CD4-positive, alpha-beta T cell treated with Interleukin-1 beta for 1 hour (primary cell): ENCODE measurements around the gene HSPA4L.

Experiments
- DNase-seq, 2 donors: peaks; one replicate each; pipeline ENCODE4 v3.0.0-alpha.2; 2020 to 2022

The HSPA4L gene

GRCh38 chr4:127783955-127784770 is 2.0 kb downstream of the HSPA4L start:
- no peak for DNase-seq

DNA sequence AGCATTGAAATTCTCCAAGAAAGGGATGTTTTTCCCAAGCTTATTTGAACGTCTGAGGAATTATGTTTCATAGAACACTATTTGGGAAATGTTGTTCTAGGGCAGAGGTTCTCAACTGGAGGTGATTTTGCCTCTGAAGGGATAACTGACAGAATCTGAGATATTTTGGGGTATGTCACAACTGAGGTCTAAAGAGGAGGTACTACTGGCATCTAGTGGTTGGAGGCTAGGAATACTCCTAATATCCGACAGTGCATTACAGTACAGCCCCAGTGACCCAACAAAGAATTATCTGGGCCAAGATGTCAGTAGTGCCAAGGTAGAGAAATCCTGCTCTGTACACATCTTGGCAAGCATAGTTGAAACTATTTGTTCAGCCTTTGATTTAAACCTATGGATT is 6.4 kb downstream of the HSPA4L start:
- no peak for DNase-seq

DNA sequence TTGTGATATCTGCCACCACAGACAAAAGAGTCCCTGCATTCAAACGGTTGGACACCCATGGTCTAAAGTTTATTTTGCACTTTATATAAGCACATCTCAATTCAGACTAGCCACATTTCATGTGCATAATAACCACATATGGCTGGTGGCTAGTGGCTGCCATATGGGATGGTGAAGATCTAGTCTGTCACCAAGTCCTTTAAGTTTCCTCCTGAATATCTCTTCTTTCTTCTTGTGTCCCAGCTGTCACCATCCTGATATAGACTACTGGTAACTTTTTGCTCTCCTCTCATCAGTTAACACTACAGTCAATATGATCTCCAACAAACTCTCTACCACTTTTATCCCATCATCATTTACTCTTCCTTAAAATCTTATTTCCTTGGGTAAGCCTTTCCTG is 9.3 kb downstream of the HSPA4L start:
- no peak for DNase-seq

DNA sequence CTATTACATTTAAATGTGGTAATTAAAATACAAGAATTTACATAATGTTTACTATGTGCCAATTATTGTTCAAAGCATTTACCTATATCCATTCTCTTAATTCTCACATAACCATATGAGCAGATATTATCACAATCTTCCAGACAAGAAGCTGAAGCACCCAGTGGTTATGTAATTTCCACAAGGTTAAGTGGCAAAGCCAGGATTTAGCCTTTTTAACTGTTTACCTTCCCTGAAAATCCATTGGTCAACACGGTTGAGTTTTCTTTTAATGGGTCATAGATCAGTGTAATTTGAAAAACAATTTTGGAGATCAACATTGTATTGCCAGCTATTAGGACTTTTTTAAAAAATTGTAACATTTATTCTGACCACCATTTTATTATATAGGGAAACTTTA is 11.4 kb downstream of the HSPA4L start:
- DNase-seq, result no peak

DNA sequence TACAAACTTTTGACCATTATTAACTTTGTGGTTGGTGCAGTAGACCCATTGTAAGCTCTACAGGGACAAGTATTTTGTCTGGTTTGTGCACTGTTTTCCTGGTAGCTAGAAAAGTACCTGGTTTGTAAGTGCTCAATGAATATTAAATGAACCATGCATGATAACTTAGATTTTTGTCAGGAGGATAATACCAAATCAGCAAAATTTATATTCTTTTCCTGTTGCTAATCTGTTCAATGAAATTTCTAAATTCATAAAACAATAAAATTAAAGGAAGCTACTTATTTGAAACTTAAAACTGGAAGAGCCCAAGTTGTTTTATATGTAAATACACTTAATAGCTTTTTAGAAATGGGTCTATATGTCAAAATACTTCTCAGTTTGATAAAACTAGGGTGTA is 17.6 kb downstream of the HSPA4L start:
- DNase-seq, result no peak

DNA sequence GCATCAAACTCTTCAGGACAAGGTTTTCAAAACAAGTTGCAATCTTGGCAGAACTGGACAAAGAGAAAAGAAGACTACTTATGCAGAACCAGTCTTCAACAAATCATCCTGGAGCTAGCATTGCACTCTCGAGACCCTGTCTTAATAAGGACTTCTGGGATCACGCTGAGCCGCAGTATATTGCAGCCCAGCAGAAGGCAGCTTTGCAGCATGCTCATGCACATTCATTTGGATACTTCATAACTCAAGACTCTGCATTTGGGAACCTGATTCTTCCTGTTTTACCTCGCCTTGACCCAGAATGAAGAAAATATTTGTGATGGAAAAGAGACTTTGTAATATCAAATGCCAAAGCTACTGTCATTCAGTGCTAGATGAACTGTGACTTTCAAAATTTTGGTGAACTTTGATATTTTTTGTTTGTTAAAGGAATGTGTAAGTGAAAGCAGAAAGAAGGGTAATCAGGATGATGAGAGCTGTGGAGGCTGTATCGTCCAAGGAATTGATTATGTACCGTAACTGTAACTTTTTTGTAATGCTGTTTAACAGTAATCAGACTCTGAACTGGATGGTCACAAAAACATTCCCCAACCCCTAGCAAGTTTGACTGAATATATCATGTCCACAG is 27.2 kb downstream of the HSPA4L start:
- no peak for DNase-seq

- no peak for DNase-seq
Observed at GRCh38 chr4:127810551-127810950, 28.4 kb downstream of the HSPA4L start.

DNA sequence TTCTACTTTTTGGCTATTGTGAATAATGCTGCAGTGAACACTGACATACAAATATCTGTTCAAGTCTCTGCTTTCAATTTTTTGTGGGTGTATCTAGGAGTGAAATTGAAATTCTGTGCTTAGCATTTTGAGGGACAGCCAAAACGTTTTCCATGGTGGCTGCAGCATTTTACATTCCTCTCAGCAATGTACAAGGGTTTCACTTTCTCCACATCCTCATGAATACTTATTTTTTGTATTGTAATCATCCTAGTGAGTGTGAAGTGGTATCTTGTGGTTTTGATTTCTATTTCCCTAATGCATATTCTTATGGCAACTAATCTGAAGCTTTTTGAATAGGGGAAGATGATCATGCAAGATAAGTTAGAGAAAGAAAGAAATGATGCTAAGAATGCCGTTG is 40.3 kb downstream of the HSPA4L start:
- DNase-seq, result no peak

GRCh38 chr4:127828121-127828520 is 46.0 kb downstream of the HSPA4L start:
- no peak for DNase-seq

GRCh38 chr4:127829014-127829413 is 46.9 kb downstream of the HSPA4L start:
- DNase-seq, result no peak

DNA sequence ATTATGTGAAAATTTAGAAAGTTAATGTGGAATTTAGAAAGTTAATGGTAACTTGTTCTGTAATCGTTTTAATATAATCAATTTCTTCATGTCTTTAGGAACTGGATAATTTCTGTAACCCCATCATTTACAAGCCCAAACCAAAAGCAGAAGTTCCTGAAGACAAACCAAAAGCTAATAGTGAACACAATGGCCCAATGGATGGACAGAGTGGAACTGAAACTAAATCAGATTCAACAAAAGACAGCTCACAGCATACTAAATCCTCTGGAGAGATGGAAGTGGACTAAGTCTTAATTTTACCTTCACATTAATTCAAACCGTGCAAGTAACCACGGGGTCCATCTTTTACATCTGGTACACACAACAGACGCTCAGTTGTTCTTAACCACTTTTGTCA is 50.5 kb downstream of the HSPA4L start:
- DNase-seq, result no peak

GRCh38 chr4:127843704-127844600 is 61.8 kb downstream of the HSPA4L start:
- DNase-seq, result no peak

DNA sequence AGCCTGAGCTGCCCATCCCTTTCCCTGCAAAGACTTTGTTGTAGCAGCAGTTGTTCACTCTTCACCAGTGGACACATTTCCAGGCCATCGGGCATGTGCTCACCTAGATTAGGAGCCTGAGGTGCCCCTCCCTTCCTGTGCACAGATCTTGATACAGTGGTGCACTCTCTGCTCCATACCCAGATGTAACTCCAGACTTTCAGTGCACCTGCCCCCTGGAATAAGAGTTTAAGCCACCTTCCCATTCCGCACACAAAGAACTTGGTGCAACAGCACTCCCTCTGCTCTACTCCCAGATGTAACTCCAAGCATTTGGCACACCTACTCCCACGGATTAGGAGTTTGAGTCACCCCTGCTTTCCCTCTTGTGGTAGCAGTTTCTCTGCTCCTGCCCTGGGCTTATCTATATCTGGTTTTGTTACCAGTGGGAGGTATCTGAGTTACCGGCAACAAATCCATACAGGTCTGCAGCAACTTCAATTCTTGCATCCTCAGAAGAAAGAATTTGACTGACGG is 62.5 kb downstream of the HSPA4L start:
- DNase-seq, result no peak

DNA sequence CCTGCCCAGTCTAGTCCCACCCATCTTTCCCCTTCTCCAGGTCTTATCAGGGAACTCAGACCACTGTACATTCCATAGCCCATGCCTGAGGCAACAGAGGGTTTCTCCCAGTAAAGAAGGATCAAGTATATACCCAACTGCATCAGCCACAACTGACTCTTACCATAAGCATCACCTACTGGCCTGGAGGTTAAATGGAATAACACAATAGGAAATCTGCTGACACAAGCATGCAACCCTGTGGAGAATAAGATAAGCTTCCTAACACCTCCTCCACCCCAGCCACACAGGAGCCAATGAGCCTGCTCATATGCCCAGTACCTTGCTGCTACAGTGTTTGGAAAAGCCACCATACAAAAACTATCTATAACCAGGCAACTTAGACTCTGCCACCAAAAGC is 63.9 kb downstream of the HSPA4L start:
- no peak for DNase-seq

DNA sequence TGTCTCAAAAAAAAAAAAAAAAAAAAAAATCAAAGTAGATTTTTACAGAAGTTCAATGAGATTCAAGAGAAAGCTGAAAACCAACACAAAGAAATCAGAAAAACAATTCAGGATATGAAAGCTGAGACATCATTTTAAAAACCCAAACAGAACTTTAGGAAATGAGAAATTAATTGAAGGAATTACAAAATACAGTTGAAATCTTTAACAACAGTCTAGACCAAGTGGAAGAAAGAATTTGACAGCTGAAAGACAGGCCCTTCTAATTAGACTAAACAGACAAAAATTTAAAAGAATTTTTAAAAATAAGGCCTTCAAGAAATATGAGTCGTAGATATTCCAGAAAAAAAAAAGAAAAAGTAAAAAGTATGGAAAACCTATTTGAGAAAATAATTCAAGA is 64.6 kb downstream of the HSPA4L start:
- DNase-seq, result no peak

DNA sequence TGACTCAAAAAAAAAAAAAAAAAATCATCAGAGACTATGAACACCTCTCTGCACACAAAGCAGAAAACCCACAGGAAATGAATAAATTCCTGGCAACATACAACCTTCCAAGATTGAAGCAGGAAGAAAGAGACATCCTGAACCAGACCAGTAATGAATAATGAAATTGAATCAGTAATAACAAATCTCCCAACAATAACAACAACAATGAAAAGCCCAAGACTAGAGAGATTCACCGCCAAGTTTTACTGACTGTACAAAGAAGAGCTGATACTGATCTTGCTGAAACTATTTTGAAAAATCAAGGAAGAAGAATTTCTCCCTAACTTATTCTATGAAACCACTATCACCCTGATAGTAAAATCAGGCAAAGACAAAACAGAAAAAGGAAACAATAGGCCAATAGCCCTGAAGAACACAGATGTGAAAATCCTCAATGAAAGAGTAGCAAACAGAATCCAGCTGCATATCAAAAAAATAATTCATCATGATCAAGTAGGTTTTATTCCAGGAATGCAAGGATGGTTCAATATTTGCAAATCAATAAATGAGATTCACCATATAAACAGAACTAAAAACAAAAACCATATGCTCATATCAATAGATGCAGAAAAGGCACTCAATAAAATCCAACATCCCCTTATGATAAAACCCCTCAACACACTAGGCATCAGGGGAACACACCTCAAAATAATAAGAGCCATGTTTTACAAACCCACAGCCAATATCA is 67.5 kb downstream of the HSPA4L start:
- DNase-seq, result no peak

GRCh38 chr4:127852661-127853060 is 70.5 kb downstream of the HSPA4L start:
- DNase-seq, result no peak

DNA sequence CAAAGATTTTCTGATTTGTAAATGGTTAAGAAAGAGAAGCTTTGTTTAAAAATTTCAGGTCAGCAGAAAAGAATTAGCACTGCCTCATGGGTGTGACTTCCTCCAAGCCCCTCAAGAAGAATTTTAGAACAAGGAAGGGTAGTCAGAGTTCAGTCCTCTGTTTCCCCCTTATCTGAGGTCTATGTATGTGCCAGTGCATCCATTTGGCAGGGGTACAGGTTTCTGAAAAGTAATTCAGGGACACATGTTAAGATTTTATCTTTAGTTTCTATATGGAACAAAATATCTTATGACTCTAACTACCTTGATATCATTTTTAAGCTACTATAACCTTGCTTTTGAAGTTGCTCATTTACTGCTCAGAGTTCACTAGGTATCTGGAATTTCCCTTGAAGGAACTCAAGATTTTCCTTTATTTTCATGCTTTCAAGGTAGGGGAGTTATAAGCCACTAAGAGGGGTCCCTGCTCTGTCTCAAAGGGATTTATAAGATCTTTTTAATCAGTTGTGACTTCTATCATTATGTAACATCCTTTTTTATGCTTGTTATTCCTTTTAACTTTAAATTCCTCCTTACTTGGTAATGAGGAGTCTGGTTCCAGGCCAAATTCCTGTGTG is 74.2 kb downstream of the HSPA4L start:
- no peak for DNase-seq

DNA sequence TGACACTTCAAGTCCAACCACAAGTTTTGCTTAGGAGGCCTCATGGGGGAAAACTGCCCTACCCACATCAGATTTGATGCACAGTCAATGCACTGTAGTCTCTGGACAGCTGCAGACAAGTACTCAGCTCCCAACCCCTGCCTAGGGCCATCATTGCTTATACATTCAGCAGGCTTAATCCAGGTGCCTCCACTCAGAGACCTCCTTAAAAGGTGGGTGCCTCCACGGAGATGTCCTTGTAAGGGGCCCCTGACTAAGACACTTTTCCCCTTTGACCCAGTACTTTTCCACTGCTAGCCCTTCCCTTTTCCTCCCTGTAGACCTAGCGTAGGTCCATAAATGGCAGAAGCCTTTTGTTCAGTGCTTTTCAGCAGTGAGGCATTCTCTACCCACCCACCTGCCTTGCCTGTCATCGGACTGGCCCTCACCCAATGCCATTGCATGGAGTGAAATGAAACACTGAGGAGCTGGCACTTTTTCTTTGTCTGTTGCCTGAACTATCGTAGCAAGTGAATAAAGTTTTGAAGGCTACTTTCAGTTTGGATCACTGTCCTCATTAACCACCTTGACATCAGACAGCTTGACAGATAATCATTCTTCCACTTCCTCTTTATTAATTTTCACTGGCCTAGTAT is 74.8 kb downstream of the HSPA4L start:
- no peak for DNase-seq

DNA sequence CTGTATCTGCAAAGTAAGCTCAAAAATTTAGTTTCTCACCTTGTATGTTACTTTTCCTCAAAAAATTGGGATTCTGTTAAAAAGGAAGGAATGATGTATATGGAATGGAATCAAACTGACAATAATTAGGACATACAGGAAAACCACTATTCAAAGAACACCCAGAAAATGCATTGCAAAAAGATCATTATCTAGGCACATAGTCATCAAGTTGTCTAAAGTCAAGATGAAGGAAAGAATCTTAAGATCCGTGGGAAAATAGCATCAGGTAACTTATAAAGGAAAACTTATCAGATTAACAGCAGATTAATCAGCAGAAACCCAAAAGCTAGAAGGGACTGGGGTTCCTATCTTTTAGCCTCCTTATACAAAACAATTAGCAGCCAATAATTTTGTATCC is 75.5 kb downstream of the HSPA4L start:
- DNase-seq, result no peak

DNA sequence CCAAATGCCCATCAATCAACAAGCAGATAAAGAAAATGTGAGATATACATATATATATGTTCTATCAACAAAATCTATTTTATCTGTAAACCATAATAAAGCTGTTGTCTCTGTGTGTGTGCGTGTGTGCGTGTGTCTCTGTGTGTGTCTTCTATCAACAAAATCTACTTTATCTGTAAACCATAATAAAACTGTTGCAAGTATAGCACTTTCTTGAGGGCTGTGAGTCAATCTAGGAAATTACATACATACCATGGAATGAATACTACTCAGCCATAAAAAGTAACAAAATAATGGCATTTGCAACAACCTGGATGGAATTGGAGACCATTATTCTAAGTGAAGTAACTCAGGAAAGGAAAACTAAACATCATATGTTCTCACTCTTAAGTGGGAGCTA is 86.1 kb downstream of the HSPA4L start:
- no peak for DNase-seq

GRCh38 chr4:127870281-127870680 is 88.2 kb downstream of the HSPA4L start:
- DNase-seq, result no peak
